Fibroblast of skin of scalp (primary cell): Measurements from ENCODE around the gene TUBGCP2.

Experiments used
- DNase-seq: peaks from one replicate; pipeline ENCODE4 v3.0.0-alpha.2; 2013

TUBGCP2 gene

DNA sequence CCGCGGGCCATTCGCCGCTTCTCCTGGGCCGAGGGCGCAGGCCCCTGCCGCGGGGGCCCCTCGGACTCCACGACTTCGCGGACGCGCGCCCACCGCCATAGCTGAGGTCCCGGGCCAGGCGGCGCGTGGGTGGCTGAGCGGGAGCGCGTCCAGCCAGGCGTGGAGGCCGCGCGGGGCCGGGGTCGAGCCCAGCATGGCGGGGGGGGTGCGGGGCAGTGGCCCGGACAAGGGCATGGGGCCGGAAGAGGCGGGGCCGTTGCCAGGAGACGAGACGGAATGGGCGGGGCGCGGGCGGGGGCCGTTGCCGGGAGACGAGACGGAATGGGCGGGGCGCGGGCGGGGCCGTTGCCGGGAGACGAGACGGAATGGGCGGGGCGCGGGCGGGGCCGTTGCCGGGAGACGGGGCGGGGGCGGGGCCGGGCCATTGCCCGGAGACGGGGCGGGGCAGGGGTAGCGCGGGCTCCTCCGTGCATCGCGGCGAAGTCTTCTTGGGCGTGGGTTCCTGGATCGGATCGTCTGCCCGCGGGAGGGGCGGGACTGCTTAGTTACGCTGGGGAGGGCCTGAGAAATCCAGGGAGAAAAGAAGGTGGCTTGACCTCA, 46.8 kb downstream of the TUBGCP2 start:
- peak; percentile 79 for DNase-seq

DNA sequence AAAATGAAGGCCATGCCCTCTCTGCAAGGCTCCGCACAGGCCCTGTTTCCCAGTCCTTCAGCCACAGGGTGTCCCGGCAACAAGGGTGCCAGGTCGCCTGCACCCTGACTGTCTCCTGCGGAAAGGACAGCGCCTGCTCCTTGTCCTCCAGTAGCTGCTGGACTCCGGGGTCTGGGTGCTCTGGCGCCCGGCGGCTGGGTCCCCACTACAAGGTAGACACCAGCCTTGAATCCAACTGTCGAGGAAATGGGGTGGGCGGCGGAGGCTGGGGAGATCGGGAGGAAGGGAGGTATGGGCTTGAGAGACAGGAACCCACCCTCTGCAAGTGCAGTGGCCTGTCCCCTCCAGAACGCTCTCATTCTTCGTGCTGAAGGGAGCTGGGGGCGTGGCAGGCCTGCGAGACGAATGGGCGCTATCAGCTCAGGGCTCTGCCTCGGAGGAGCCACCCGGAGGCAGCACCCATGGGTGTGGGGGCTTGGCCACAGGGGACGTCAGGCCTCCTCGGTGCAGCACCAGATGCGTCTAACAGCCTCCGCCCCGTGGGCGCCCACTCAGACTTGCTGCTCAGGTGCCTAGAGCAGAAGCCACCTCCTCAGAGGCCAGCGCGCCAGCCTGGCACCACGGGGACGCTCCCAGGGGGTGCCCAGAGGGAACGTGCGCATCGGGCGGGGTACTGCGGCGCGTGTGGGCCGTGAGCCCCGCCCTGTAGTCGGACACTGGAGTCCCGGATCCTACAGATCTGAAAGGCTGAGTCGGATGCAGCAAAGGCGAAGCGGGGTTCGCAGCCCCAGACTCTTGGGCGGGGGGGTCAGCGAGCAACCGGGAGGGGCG, 47.6 kb downstream of the TUBGCP2 start:
- peak; percentile 25 for DNase-seq

DNA sequence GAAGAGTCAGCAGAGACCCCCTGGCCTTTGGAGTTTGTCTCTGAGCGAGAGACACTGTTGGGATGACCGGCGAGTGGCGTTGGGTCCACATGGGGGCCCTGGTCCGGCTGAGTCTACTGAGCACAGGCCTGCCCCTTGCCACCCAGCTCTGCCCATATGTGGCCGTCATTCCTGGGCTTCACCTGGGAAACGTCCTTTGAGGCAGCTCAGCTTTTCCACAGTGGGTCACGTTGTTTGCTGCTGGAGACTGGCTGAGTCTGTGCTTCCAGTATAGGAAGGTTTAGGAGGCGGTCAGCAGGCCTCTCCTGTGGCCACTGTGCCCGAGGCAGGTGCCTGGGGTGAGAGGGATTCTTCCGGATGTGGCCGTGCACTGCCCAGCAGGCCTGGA, 49.1 kb downstream of the TUBGCP2 start:
- DNase-seq = no peak

DNA sequence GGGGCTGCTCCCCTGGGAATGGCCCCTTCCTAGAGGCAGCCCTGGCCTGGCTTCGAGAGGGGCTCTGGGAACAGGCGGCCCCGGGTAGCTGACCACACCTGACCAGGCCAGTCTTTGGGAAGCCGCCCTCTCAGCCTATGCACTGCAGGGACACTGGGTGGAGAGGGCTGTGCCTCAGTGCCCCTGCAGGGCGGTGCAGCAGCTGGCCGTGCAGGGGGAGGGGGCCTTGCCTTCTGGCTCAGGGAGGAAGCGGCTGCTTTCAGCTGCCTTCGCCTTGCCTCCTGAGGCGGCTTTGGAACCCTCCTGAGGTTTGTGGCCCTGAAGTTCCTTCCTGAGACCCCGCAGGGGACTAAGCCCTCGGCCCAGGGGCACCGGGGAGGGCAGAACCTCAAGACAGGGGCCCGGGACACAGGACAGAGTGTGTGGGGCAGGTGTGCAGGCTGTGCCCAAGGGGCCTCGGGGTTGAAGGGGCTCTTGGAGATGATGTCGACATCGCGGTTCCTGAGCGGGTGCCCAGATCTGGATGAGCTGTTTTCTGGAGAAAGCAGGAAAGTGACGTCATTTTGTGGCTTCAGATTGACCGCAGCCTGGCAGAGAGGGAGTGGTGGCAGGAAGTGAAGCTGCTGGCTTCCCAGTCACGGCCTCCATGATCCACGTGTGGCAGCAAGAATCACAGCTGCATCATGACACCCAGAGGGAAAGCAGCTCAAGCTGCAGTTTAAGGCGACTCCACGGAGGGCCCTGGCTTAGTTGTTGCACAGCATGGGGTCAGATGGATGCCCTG, 49.7 kb downstream of the TUBGCP2 start:
- peak; percentile 97 for DNase-seq

GRCh38 chr10:133258066-133258817, 50.4 kb downstream of the TUBGCP2 start:
- no peak for DNase-seq

DNA sequence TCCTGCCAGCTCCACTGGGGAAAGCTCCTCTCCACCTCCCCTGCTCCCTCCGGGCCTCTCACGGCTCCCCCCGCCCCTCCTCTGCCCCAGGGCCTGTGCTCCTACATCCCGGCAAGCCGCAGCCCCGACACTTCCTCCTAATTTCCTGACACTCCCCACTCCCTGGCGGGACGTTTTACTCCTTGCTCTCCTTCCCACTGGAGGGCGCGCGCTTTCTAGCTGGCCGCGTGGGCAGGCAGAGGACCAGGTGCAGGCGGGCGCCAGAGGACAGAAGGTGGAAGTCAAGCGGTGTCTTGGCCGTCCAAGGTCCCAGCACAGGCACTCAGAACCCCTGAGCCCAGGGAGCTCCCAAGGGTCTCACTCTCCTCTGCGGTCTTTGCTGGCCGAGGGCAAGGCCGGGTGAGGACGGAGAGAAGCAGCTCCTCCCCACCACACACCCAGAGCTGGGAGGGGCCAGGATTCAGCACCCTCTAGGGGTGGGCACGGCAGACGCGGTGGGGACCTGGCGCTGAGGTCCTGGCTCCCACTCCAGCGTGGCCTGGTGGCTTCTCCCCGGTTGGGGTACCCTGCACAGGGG, 51.1 kb downstream of the TUBGCP2 start:
- DNase-seq = peak; percentile 28

- no peak for DNase-seq
Measured at GRCh38 chr10:133255323-133255722, 53.3 kb downstream of the TUBGCP2 start.

DNA sequence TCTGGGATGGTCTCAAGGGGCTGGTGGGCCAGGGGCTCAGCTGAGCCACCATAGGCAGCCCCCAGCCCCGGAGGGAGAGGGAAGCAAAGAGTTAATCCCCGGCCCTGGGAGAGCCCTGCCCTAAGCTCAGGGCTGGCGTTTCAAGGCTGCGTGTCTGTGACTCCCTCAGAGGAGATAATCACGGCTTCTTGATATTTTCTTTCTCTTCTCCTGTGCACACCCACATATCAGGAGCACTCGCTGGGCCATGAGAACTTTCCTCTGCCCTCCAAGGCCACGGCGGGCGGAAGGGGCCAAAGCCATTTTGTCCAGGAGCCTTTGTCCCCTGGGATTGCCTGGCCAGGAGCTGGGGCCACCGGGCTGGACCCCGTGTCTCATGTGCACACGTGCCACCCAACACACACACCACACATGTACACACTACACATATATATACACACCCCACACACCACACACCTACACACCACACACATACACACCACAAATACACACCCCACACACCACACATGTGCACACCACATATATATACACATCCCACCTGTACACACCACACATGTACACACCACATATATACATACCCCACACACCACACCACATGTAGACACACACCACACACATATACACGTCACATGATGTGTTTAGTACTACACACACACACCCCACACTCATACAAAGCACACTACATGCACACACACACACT, 54.1 kb downstream of the TUBGCP2 start:
- no peak for DNase-seq

DNA sequence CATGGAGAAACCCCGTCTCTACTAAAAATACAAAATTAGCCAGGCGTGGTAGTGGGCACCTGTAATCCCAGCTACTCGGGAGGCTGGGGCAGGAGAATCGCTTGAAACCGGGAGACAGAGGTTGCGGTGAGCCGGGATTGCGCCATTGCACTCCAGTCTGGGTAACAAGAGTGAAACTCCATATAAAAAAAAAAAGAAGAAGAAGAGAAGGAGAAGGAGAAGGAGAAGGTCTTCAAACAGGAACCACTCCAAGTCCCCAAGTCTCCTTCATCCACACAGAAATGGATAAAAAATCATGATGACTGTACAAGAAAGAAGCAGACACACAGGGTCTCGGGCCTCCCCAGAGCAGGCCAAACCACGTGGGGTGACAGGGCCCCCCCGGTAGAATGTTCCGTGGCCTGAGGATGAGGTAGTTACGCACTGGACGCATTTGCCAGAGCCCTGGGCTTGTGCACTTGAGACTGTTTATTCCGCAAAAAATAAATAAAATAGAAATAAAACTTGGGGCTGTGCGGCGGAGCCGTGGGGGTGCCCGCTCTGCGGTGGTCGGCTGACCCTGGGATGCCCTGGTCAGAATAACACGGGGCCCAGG, 55.2 kb downstream of the TUBGCP2 start:
- DNase-seq = no peak

DNA sequence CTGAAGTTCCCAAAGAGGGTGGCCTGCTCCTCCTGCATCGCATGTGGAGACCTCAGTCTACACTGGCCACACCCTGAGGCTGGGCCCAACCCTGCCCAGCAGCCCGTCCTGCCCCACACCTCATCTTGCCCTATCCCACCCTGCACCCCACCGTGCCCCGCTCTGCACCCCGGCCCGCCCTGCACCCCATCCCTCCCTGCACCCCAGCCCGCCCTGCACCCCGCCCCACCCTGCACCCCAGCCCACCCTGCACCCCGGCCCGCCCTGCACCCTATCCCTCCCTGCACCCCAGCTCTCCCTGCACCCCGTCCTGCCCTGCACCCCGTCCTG, 56.5 kb downstream of the TUBGCP2 start:
- no peak for DNase-seq

DNA sequence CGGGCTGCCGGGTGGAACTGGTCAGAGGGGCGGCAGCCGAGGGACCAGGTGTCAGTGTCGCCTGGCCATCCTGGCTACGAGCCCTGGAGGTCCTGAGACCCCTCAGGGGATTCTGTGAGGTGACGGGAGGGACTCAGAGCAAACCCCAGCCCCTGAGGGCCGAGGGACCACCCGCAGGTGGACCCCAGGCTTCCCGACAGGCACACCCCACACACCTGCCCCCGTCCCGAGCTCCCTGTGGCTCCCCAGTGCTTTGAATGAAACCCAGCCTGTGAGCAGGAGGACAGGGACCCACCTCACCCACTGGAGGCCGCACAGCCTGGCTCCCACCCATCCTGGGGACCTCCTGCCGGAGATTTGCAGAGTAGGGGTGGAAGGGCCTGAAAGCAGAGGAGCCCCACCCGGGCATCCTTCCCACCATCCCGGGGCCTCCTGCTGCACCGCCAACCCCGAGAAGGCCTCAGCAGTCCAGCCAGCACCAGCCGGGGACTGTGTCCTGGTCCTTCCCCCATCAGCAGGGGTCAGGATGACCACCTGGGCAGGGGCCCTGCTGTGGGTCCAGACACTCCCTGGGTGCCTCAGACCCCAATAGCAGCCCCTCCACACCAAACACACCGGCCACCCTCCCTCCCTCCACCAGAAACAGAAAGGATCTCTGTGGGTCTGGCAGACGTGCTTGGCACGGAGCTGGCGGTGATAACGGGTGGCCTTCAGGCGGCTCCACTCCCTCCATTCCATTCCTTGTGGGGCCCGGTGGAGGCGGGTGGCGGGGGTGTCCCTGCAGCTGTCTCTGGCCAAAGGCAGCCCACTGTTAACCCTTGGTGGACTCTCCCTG, 57.1 kb downstream of the TUBGCP2 start:
- DNase-seq = no peak

DNA sequence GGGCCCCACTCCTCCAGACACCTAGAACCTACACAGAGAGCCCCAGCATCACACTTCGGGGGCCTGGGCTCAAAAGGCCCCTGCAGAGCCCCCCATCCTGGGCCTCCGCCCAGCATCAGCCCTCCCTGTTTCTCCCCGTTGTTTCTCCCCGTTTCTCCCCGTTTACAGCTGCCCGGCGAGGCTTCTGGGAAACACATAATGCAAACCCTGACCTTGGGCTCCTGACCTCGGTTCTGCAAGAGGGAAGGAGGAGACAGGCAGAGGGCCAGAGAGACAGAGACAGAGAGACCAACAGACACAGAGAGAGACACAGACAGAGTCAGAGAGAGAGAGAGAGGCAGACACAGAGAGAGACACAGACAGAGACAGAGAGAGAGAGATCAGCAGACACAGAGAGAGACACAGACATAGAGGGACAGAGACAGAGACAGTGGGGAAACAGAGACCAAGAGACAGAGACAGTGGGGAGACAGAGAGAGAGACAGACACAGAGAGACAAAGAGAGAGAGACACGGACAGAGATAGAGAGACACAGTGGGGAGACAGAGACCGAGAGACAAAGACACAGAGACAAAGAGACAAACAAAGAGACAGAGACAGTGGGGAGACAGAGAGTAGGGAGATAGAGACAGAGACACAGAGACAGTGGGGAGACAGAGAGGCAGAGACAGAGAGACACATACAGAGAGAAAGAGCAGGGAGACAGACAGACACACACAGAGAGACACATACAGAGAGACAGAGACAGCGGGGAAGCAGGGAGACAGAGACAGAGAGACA, 58.5 kb downstream of the TUBGCP2 start:
- DNase-seq = no peak

GRCh38 chr10:133249094-133249780, 59.4 kb downstream of the TUBGCP2 start:
- DNase-seq = no peak

DNA sequence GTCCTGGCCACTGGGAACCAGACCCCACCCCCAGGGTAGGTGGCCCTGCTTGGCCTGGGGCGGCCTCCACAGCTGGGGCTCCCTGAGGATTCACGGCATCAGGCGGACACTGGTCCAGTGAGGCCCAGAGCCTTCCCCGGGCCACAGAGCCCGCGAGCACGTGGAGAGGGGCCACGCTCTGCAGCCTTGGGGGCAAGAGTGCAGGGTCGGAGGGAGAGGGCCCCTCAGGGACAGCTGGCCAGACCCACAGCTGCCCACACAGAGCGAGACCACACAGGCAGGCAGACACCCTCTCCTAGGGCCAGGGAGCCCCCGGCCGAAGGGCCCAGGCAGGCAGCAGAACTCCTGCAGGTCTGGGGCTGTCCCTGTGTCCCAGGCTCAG, 60.3 kb downstream of the TUBGCP2 start:
- no peak for DNase-seq

GRCh38 chr10:133247681-133248333, 60.9 kb downstream of the TUBGCP2 start:
- no peak for DNase-seq

GRCh38 chr10:133246236-133246626, 62.4 kb downstream of the TUBGCP2 start:
- no peak for DNase-seq

DNA sequence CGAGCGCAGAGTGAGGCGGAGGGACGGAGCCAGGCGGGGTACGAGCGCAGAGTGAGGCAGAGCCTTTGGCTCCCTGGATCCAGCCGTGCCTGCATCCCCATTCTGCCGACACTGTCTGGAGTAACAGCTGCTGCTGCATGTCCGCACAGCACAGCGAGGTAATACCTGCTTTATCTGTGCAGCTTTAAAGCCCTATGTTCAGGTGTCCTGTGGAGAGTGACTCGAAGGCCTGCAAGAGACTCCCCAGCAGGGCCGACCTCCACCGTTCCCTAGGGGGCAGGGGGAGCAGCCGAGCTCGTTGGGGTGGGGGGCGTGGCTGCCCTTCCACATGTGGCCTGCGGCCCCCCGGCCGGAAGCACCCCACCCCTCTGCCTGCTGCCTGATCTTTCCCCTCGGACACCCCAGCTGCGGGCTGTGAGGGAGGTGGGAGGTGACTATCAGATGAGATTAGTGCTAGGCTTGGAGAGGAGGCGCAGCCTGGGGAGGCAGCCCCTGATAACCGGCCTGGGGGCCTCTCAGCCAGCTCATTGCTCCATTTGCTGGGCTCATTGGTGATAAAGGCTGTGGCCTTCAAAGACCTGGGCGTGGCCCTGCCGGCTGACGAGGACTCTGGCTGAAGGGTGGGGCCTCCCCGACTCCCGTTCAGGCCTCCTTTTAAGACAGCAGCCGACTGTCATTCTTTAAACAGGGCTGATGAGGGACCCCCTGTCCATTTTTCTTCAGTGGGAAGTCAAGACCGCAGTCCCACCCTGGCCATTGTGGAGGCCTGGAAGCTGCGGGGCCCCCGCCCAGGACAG, 63.0 kb downstream of the TUBGCP2 start:
- no peak for DNase-seq

DNA sequence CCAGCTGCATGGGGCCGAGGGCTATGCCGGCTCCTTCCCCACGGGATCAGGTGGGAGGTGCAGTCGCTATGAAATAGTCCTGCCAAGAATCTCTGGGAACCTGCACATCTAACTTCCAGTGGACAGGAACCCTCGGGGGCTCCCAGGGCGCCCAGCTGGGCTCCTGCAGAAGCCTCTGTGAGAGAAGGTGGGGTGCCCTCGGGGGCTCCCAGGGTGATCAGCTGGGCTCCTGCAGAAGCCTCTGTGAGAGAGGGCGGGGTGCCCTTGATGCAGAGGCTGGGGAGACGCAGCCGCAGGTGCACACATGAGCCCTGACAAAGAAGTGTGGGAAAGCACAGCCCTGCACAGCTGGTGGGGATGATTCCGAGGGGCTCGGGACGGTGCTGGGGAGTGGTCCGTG, 65.1 kb downstream of the TUBGCP2 start:
- no peak for DNase-seq
